Stimulated activated effector memory CD8-positive, alpha-beta T cell treated with anti-CD3 and anti-CD28 coated beads, Interleukin-12 subunit alpha, Interleukin-12 subunit beta, amount 100 ng/mL, for 72 hours (primary cell): Measurements from ENCODE around the gene RBM20.

Experiments used
- ATAC-seq: fragments of 150-1000 bp; cut with Tn5 transposase; 2 replicates; pipeline ENCODE4 v1.10.0; 2021
- DNase-seq, 2 donors: peaks; one replicate each; pipeline ENCODE4 v3.0.0; 2021 to 2022; ENCODE audit warnings: low spot score in 2 of 2
- H3K27ac Mint-ChIP-seq: one replicate; pipeline ENCODE4 v1.8.0; 2022; ENCODE audit warnings: mild to moderate bottlenecking, mixed read lengths
- H3K36me3 Mint-ChIP-seq: one replicate; pipeline ENCODE4 v1.8.0; 2022; ENCODE audit warnings: mild to moderate bottlenecking, mixed read lengths
- H3K4me1 Mint-ChIP-seq: one replicate; pipeline ENCODE4 v1.8.0; 2022; ENCODE audit warnings: mixed read lengths
- H3K4me3 Mint-ChIP-seq: one replicate; pipeline ENCODE4 v1.8.0; 2022; ENCODE audit warnings: mild to moderate bottlenecking, mixed read lengths
- H3K9me3 Mint-ChIP-seq: one replicate; pipeline ENCODE4 v1.8.0; 2022; ENCODE audit warnings: mixed read lengths

The RBM20 gene

GRCh38 chr10:110791541-110792073 lies 147.5 kb downstream of the RBM20 start:
- H3K27ac Mint-ChIP-seq: no peak overlapping the region
- no peak for DNase-seq
- H3K4me3 Mint-ChIP-seq: no peak overlapping the region
- no peaks in the 10 kb centered on the region for H3K9me3 Mint-ChIP-seq
- peaks cover under 1% of the 10 kb centered on the region for H3K4me1 Mint-ChIP-seq
- no peak for ATAC-seq
- no peaks in the 10 kb centered on the region for H3K36me3 Mint-ChIP-seq

DNA sequence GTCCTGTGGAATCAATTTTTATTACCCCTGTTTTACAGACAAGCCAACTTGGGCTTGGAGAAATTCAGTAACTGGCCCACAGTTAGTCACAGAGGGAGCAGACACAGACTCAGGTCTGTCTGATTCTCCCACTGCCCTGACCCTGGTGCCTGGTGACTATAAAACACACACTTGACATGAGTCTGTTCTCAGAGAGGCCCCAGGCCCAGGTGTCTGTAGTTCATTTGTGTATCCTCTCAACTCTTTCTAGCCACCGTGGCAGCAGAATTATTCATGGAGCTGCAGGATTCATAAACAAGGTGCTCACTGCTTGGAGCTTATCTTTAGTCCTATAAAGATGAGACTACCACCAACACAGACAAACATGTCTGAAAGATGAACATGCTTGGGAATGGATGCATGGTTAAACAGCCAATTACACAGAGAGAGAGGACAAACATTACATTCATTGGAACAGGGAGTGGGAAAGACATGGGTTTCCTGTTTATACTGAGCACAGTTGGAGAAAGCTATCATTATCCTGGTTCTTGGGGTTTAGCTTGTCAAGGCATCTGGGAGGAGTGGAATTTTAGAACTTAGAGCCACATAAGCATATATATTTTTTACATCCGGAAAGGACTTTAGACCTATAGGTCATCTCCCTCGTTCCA lies 148.5 kb downstream of the RBM20 start:
- Mint-ChIP-seq H3K4me3 (no peak overlapping the region), H3K4me1 (no peaks in the 10 kb centered on the region), H3K36me3 (no peaks in the 10 kb centered on the region), H3K27ac (no peak overlapping the region), H3K9me3 (no peaks in the 10 kb centered on the region)
- DNase-seq (no peak), ATAC-seq (no peak)

DNA sequence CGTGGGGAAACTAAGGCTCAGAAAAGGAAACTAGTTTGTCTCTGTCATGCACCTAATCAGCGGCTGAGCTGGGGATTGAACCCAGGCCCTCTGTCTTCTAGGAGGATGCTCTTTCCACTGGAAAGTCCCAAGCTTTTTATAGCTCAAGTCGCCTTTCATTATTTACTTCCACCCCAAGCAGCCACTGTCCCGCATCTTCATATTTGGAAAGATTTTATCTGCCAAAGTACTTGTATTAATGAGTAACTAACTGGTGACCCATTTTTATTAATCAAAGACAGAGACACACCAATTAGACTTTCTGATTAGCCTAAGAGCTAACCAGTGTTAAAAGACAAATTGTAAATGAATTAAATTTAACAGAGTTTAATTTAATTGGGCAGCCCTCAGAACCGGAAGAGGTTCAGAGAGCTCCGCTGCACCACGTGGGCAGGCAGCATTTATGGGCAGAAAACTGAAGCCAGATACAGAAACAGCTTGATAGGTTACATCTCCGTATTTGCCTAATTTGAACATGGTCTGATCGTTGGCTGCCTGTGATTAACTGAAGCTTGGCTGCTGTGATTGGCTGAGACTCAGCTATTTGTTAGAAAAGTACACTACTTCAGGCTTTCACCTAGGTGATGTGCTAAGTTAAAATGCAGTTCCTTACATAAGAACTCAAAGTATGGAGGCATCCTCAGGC lies 149.1 kb downstream of the RBM20 start:
- peaks cover 1% of the 10 kb centered on the region for H3K4me1 Mint-ChIP-seq
- no peaks in the 10 kb centered on the region for H3K36me3 Mint-ChIP-seq
- H3K9me3 Mint-ChIP-seq: no peaks in the 10 kb centered on the region
- ATAC-seq (no peak), DNase-seq (no peak)
- no peak overlapping the region for H3K4me3 Mint-ChIP-seq
- H3K27ac Mint-ChIP-seq: no peak overlapping the region

DNA sequence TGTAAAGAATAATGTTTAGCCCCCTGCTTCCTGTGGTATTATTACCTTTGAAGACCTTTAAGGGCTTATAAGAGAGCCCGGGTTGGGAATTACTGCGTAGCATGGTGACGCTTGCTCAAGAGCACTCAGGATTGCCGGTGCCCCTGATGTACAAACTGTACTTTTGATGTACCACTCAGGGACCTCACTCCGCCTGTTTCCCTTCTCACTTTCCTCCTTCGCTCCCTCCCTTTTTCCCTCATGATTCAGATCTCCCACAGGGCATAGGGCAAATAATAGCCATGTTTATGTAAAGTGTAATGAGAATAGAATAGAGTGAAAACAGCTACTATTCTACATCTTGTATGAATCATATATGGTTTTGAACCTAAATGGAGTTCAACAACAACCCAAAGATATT lies 149.8 kb downstream of the RBM20 start:
- DNase-seq (no peak), ATAC-seq (no peak)
- Mint-ChIP-seq H3K4me3 (no peak overlapping the region), H3K9me3 (no peaks in the 10 kb centered on the region), H3K4me1 (peaks cover 6% of the 10 kb centered on the region), H3K36me3 (no peaks in the 10 kb centered on the region), H3K27ac (peak overlapping the region; percentile 8)

GRCh38 chr10:110794808-110795207 lies 150.7 kb downstream of the RBM20 start:
- ATAC-seq (no peak), DNase-seq (no peak)
- Mint-ChIP-seq H3K4me1 (peaks cover 6% of the 10 kb centered on the region), H3K4me3 (no peak overlapping the region), H3K27ac (no peak overlapping the region), H3K36me3 (no peaks in the 10 kb centered on the region), H3K9me3 (no peaks in the 10 kb centered on the region)

DNA sequence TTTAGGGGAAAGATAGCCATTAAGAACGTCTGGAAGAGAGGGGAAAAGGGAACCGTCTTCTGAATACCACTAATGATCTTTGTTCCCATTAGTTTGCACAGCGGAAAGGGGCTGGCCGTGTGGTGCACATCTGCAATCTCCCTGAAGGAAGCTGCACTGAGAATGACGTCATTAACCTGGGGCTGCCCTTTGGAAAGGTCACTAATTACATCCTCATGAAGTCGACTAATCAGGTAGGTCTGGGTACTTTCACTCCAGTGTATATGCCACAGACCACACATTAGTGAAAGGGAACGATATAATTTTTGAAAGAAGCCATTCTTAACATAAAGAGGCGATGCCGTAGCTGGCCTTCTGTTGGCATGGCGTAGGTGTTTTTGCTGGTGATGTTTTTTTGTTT lies 153.3 kb downstream of the RBM20 start:
- no peak overlapping the region for H3K4me3 Mint-ChIP-seq
- H3K27ac Mint-ChIP-seq: no peak overlapping the region
- H3K9me3 Mint-ChIP-seq: no peaks in the 10 kb centered on the region
- H3K36me3 Mint-ChIP-seq: no peaks in the 10 kb centered on the region
- DNase-seq: no peak
- ATAC-seq: no peak
- peaks cover 14% of the 10 kb centered on the region for H3K4me1 Mint-ChIP-seq

GRCh38 chr10:110798340-110798739 lies 154.2 kb downstream of the RBM20 start:
- Mint-ChIP-seq H3K4me1 (peaks cover 23% of the 10 kb centered on the region), H3K9me3 (no peaks in the 10 kb centered on the region), H3K4me3 (no peak overlapping the region), H3K36me3 (no peaks in the 10 kb centered on the region), H3K27ac (no peak overlapping the region)
- ATAC-seq (peak; percentile 46), DNase-seq (no peak)

DNA sequence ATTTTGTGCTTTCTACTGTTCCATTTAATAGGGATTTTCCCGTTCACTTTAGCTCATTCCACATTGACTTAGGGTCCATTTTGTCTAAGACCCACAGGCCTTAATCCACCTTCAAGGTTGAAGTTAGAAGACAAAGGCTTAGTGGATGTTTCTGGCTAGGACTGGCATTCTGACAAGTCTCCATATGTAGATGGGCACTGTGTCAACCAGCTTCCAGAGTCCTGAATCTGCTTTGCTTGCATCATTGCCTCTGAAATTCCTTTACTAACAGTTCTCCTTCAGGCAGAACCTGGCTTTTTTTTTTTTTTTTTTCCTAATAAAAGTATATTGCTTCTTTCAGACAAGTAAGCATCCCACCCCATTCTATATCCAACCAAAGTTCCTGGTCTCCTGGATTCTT lies 158.0 kb downstream of the RBM20 start:
- H3K9me3 Mint-ChIP-seq: no peaks in the 10 kb centered on the region
- ATAC-seq (no peak), DNase-seq (no peak)
- H3K4me3 Mint-ChIP-seq: peak overlapping the region; percentile 25
- H3K4me1 Mint-ChIP-seq: peaks cover 44% of the 10 kb centered on the region
- H3K36me3 Mint-ChIP-seq: no peaks in the 10 kb centered on the region
- peak overlapping the region; percentile 21 for H3K27ac Mint-ChIP-seq

DNA sequence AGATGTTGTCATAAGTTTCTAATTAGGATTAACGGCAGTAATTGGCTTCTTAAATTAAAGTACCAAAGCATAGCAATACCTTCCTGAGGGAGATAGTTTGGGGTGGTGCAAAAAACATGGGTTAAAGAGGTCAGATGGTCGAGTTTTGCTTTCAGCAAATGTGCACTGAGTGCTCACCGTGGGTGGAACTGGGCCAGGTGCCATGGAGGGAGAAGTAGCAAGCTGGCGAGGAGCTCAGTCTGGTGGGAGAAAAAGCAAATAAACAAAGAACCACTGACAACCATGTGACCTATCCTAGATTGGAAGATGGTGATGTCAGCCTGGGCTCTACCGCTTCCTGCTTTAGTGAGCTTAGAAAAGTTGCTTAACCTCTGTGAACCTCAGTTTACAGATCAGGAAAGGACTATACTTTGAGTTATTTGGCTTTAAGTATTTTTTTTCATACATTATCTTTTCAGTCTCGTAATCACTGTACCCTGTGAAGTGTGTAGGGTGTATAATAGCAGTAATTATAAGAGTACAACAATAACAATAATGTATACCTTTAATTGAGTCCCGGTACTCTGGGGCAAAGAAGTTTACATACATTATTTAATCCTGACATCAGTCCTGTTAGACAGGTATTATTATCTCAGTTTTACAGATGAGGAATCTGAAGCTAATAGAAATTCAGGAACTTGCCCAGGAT lies 158.6 kb downstream of the RBM20 start:
- H3K27ac Mint-ChIP-seq: peak overlapping the region; percentile 21
- H3K4me1 Mint-ChIP-seq: peaks cover 44% of the 10 kb centered on the region
- peak overlapping the region; percentile 25 for H3K4me3 Mint-ChIP-seq
- H3K9me3 Mint-ChIP-seq: no peaks in the 10 kb centered on the region
- DNase-seq (no peak), ATAC-seq (peak; percentile 79)
- H3K36me3 Mint-ChIP-seq: no peaks in the 10 kb centered on the region

- Mint-ChIP-seq H3K4me3 (peak overlapping the region; percentile 25), H3K27ac (peak overlapping the region; percentile 78), H3K36me3 (no peaks in the 10 kb centered on the region), H3K4me1 (peaks cover 43% of the 10 kb centered on the region), H3K9me3 (no peaks in the 10 kb centered on the region)
- ATAC-seq (no peak), DNase-seq (no peak)
These were observed 159.2 kb downstream of the RBM20 start for GRCh38 chr10:110803239-110803749.

DNA sequence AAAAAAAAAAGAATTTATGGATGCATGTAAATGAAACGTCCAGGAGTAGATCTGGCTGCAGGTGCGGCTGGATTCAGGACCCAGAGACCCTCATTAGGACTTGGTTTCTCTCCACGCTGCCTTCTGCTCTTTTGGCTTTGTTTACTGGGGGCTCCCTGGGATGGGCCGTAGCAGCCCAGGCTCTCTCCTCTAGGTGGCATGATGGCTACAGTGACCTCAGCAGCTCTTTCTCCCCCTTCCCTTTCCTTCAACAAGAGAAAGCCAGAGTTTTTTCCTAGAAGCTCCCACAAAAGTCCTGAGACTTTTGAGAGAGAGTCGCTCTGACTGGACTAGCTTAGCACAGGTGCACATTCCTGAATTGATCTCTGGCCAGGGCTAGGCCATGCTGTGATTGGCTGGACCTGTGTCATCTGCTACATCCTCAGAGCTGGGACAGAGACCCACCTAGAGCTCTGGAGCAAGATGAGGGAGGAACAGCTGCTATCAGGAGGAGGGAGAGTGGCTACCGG lies 159.7 kb downstream of the RBM20 start:
- peak in 1 of 2 donors; percentile 53 for DNase-seq
- no peaks in the 10 kb centered on the region for H3K9me3 Mint-ChIP-seq
- ATAC-seq: peak; percentile 72
- H3K4me3 Mint-ChIP-seq: peak overlapping the region; percentile 22
- peak overlapping the region; percentile 78 for H3K27ac Mint-ChIP-seq
- H3K36me3 Mint-ChIP-seq: no peaks in the 10 kb centered on the region
- peaks cover 38% of the 10 kb centered on the region for H3K4me1 Mint-ChIP-seq

- H3K36me3 Mint-ChIP-seq: no peaks in the 10 kb centered on the region
- H3K4me3 Mint-ChIP-seq: peak overlapping the region; percentile 22
- ATAC-seq: no peak
- DNase-seq: no peak
- no peaks in the 10 kb centered on the region for H3K9me3 Mint-ChIP-seq
- peak overlapping the region; percentile 78 for H3K27ac Mint-ChIP-seq
- peaks cover 38% of the 10 kb centered on the region for H3K4me1 Mint-ChIP-seq
These were observed 160.2 kb downstream of the RBM20 start for GRCh38 chr10:110804376-110804775.

- Mint-ChIP-seq H3K4me1 (peaks cover 38% of the 10 kb centered on the region), H3K4me3 (no peak overlapping the region)
These were observed 161.2 kb downstream of the RBM20 start for GRCh38 chr10:110805292-110805691.

DNA sequence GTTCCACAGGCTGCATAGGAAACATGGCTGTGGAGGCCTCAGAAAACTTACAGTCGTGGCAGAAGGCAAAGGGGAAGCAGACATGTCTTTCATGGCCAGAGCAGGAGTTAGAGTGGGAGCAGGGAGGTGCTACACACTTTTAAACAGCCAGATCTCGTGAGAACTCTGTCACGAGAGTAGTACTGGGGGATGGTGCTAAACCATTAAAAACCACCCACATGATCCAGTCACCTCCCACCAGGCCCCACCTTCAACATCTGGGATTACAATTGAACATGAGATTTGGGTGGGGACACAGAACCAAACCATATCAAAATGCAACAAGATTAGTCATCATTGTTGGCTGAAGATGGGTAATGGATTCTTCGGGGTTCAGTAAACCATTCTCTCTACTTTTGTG lies 162.2 kb downstream of the RBM20 start:
- ATAC-seq: no peak

More at GRCh38 chr10:110805292-110805691, 161.2 kb downstream of the RBM20 start:
- DNase-seq (no peak), ATAC-seq (no peak)
- Mint-ChIP-seq H3K36me3 (no peaks in the 10 kb centered on the region), H3K9me3 (no peaks in the 10 kb centered on the region), H3K27ac (no peak overlapping the region)

GRCh38 chr10:110808123-110808522 lies 164.0 kb downstream of the RBM20 start:
- Mint-ChIP-seq H3K36me3 (no peaks in the 10 kb centered on the region), H3K4me1 (peaks cover 23% of the 10 kb centered on the region), H3K4me3 (no peak overlapping the region), H3K27ac (no peak overlapping the region), H3K9me3 (no peaks in the 10 kb centered on the region)
- DNase-seq: no peak
- ATAC-seq: no peak

More for the DNA sequence above, 162.2 kb downstream of the RBM20 start:
- Mint-ChIP-seq H3K4me1 (peaks cover 38% of the 10 kb centered on the region), H3K36me3 (no peaks in the 10 kb centered on the region), H3K4me3 (no peak overlapping the region), H3K27ac (no peak overlapping the region), H3K9me3 (no peaks in the 10 kb centered on the region)
- no peak for DNase-seq
